ENCODE results near the gene AOC3.
"Not testable (repeated sequence)": the region's sequence is repeated elsewhere in the genome, so short reads cannot be mapped to it uniquely, and the experiment has no call there.

DNA sequence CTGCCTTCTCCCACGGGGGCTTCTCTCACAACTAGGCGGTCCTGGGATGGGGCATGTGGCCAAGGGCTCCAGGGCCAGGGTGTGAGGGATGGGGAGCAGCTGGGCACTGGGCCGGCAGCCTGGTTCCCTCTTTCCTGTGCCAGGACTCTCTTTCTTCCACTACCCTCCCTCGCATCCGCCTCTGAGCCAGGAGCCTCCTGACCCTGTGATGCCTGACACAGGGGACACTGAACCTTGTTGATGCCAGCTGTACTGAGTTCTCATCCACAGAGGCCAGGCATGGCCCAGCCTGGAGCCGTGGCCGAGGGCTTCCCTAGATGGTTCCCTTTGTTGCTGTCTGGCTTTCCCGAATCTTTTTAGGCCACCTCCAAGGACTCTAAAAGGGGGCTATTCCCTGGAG, 5.5 kb downstream of the AOC3 start:
- TF ChIP-seq CTCF, POLR2A (IDR thresholded peaks at IDR 0.05): not testable (repeated sequence)

All from adrenal gland (tissue), 5 donors.